Uterine smooth muscle cell (primary cell): Measurements from ENCODE around the gene EPHA3. TPM values are rescaled to one million over a fixed set of nuclear protein-coding genes. Genes with fewer than 3 reads are reported as not detected.

Experiments used
- total RNA-seq: library from RNA; depleted of rRNA; stranded (reverse); fragments of >200 nt; gene quantifications from 2 replicates; pipeline ENCODE4 v1.2.3, GENCODE V29; 2014

Gene EPHA3
- total RNA-seq = 1.9 and 2.2 TPM in 2 replicates

DNA sequence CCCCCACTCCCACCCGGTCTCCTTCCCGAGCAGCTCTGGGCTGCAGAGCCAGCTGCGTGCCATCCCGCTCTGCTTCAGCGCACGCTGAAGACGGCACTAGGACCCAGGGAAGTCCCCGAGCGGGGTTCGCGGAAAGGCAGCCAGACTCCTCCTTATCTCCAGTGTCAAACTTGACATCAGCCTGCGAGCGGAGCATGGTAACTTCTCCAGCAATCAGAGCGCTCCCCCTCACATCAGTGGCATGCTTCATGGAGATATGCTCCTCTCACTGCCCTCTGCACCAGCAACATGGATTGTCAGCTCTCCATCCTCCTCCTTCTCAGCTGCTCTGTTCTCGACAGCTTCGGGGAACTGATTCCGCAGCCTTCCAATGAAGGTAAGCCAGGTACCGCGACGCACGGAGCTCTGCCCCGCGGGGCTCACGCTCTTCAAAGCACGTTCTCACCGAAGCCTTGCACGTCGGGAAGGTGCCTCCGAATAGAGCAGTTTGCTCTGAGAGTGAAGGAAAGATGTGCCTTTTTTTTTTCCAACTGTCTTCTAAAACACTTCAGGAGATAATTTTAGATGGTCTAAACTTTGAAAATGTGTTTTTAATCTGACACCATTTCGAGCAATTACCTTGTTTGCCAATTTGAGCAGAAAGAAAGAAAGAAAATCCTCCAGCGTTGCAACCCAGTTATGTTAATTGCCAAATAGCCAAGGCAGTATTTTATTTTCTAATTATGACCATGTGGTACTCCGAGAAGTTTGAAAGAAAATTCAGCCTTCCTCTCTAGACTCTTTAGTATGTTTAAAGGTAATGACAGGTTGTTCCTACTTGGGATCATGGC, at the start of gene EPHA3:
Gene EPHA3 (plus strand): TSS at position 161 of the 830 bp plus-strand sequence. CDS start 128 bp downstream, at position 289.

